Stimulated activated CD8-positive, alpha-beta memory T cell treated with anti-CD3 and anti-CD28 coated beads, Interleukin-15, amount 100 ng/mL, for 4 hours (primary cell): ENCODE results near the gene CLDN17.

Source experiments
- DNase-seq, 2 donors: peaks; one replicate each; pipeline ENCODE4 v3.0.0-alpha.2; 2020; ENCODE audit warnings: low read depth in 2 of 2

CLDN17 gene, protein sequence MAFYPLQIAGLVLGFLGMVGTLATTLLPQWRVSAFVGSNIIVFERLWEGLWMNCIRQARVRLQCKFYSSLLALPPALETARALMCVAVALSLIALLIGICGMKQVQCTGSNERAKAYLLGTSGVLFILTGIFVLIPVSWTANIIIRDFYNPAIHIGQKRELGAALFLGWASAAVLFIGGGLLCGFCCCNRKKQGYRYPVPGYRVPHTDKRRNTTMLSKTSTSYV

DNA sequence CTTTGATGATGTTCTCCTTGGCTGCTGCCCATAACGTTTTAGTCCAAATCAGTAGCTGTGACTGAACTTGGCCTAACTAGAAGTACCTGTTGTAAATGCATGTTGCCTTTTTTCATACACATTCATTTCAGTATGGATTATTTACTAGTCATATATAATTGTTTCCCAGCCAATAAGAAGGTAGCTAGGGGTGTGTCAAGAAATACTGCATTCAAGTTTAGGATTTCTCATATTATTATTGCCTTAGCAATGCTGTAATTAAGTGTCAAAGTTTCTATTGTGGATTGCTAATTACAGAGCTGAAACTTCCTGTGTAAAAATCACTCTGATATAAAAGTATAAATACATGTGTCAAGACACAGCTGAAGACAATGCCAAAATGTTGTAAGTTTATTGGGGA, at the start of gene CLDN17:
Gene CLDN17 (minus strand): TSS at position 101 of the 400 bp plus-strand sequence. CDS start 188 bp downstream, outside the sequence.
- DNase-seq: no peak

DNA sequence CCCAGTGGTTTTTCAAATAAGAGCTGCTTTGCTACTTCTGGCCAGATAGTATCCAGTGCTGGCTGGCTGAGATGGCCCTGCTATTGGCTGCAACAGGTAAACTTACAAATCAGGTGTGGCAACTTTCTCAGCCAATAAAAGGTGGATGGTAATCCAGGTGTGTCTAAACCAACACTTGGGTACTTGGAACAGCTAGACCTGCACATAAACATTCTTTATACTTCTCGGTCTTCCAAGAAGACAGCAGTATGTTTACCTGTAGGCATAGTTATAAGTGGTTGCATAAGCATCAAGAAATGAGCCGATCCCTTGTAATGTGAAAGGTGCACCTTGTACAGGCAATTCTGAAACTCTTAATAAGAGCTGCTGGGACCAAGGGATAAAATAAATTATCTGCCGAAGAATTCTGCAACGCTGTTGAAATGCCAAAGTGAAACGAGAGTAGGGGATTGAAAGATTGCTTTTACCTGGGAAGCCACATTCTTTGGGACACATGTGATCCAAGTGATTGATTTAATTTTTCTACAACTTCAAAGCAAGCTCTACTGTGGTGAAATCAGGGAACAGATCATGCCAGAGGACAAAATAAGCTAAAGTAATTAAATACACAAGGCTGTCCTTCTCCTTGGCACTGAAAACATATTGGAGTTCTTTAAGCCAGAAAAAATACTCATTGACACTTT, 49.6 kb upstream of the CLDN17 start, which contains the start of gene CLDN8:
Gene CLDN8 (minus strand): TSS at position 57 of the 683 bp plus-strand sequence. CDS start 172 bp downstream, outside the sequence.
- no peak for DNase-seq

DNA sequence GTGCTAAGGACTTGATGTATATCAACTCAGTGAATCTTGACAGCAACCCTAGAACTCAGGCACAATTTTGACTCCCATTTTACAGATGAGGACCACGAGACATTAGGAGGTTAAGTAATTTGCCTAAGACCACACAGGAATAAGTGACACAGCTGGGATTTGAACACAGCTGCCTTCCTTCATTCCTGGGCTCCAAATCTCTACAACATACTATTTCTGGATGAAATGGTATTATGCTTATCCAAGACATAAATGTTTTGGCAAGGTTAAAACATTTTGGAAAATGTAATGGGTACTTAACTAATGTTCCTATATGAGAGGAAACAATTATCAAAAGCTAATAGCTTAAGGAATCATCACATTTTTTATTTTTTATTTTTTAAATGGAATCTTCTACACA, 44.5 kb upstream of the CLDN17 start:
- DNase-seq: no peak

DNA sequence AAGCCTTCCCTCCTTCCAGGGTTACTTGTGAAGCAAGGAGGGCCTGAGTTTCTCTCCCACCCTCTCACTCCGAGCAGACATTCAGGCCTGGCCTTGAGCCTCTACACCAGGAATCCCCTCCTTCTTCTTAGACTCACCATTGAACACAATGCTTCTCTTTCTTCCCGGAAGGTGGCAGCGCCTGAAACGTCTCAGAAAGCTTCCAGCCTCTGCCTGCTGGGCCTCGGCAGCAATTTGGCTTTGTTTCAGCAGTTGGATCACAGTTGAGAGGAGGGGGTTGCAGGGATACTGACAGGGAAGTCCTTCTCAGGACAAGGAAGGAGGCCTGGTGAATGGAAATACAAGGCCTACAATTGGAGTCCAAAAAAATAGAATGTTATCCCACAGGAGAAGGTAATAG, 43.0 kb upstream of the CLDN17 start:
- DNase-seq: no peak

DNA sequence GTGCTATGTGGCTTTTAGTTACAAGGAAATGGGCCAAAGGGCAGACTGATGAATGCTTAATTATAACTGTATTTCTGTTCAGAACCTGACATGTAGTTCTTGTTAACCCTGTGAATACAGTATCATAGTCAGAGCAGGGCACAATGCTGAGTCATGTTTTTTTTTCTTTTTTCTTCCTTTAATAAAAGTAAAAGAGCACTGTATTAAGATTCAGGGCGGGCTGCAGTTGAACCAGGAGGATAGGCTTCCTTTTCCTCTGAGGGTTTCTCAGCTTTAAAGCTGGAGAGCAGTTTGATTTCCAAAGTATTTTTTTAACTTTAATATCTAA, 40.6 kb upstream of the CLDN17 start:
- no peak for DNase-seq

DNA sequence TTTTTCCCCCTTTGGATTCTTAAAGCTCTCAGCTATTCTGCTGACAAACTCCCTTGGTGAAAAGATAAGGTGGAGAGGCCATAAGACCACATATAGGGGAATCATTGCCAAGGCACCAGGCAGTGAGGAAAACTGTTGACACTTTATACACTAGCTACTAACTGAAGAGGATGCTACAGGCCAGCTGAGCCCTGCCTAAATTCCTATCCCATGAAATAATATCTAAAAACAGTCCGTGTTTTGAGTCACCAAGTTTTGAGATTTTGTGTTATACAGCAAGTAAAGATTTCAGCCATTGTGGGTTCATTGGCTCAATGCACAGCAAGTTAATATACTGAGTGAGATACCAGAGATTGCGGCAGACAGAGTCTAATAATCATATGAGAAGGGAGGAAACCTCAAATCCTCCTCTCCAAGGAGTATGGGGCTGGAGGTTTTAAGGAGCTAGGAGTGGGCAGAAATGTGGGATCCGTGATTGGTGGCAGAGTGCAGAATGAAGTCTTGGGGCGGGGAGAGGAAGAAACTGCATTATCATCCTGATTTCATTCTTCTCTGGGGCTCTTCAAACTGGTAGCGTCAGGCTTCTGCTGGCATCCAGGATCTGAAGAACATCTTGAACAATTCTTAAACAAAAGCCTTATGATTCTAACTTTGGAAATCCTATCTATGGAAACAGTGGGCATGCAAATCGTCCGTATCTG, 40.1 kb upstream of the CLDN17 start:
- DNase-seq: no peak

DNA sequence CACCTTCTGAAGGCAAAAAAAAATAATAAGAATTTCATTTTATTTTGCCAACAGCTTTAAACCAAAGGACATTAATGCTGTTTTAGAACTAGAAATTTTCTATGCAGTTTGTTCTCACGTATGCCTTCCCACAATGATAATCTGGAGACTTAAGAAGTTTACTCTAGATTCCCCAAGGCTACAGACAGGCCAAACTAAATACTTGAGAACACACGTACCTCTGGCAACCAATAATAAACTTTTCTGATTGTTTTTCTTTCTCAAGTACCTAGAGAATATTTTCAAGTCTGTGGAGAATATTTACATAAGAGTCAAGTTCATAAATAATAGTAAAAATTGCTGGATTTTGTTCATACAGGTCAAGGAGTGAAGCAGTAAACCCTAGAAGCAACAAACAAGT, 33.4 kb upstream of the CLDN17 start:
- no peak for DNase-seq

DNA sequence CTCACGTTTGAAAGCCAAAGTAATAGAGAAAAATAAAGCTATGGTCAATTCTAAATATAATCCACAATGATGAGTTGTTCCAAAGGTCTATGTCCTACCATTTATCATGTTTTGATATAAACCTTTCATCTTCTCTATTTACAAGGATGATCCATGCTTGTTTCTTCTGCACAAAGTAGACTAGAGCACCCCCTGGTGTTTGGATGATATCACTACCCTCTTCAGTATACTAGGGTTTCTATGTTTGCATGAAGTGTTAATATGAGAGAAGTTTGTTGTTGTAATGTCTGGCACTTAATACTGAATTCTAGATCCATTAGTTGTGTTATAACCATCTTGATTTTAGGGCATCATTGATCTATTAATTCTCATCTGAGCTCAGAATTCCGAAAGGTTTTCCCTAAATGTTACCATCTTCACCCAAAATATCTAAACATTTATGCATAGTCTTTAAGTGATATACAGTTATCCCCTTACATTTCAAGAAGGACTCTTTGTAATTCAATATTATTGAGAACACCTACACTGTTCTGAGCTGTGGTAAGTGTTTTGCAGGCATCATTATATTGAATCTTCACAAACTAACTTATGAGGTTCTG, 28.2 kb upstream of the CLDN17 start:
- no peak for DNase-seq

DNA sequence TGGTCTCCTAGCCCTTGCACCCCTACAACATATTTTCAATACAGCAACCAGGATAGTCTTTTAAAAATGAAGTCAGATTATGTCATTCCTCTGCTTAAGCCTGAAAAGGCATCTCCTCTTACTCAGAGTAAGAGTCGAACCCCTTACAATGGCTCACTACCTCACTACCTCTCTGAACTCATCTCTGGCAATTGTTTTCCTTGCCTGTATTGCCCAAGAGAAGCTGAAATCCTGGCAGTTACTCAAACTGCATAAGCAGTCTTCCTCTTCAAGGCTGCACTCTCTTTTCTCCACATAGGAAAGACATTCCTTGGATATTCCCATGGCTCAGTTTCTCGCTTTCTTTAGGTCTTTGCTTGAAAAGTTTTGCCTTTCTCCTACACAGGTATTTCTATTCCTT, 26.6 kb upstream of the CLDN17 start:
- no peak for DNase-seq

DNA sequence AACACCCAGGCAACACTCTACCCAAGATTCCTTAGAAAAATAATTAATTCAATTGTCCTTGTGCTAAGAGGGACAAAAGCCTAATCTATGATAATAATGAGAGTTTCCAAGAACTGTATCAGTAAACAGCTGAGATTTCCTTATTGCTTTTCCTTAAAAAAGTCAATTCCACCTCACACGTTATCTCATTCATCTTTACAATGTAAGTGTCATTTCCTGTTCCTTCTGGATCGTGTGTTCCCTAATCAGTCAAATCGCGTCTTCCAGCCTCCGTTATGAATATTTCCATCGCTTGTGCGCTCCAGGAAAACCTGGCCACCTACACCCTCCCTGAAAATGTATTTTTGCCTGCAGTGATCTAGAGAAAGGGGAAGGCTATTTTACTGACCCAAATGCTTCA, 23.9 kb upstream of the CLDN17 start:
- DNase-seq: no peak

DNA sequence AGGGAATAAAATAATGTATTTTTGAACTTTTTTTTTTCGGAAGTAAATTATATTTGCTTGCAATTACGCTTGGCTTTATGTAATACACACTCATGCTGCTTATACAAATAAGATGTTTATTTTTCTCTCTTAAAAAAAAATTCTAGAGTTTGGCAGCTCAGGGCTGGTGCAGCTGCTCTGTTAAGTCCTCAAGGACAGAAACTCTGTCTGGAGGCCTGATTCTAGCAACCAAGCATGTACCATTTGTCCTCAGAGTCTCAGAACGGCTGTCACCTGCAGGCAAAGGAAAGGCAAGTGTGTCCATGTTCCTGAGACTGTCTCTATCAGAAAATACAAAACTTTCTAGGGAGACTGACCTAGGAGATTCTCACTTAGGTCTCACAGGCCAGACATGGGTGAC, 23.2 kb upstream of the CLDN17 start:
- no peak for DNase-seq

DNA sequence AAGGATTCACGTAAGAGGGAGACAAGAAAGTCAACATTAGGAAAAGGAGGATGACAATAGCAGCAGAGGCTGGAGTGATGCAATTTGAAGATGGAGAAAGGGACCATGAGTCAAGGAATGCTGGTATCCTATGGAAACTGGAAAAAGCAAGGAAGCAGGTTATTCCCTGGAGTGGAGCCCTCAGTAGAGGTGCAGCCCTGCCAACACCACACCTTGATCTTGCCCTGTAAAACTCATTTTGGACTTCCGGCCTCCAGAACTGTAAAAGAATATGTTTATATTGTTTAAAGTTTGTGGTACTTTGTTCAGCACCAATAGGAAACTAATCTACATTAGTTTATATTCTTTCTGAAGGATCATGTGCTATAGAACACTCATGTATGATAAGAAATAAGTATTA, 19.6 kb upstream of the CLDN17 start:
- DNase-seq: no peak

DNA sequence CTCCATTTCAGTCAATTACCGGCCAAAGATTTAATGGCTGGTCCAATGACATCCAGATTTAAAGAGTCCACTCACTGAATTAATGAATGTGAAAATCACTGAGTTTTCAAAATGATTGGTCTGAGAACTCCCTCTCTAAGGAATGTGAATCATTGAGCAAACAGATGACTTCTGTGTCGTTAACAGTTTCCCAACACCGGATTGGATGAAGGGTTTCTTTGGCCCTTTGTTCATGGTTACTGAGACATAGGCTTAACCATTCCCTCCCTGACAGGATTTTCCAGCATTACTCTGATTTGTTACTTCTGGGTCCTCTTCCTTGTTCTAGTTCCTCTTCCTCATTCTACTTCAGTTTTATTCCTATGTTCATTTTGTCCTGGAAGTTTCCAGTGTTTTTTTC, 1.5 kb upstream of the CLDN17 start:
- DNase-seq: no peak

DNA sequence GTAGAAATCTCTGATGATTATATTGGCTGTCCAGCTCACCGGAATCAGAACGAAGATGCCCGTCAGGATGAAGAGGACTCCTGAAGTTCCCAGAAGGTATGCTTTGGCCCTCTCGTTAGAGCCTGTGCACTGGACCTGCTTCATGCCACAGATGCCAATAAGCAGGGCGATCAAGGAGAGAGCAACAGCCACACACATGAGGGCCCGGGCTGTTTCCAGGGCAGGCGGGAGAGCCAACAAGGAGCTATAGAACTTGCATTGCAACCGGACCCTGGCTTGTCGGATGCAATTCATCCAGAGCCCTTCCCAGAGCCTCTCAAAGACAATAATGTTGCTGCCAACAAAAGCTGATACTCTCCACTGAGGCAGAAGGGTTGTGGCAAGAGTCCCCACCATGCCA, 434 bp downstream of the CLDN17 start:
- no peak for DNase-seq

DNA sequence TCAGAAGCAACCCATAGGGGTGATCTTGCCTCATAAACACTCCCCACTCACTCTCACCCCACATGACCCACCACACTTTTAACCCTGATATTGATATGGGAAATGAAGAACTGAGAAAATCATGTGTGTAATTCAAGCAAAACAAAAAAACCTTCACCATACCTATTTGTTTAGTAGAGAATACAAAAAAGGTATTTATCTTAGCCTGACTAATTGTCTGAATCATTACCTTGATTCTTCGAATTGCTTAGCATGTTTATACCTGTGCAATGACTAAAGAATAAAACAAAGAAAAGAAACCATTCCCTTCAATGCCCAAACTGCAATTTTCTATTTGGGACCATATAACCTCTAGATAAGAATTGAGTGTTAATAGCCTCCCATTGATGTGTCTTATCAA, 1.8 kb downstream of the CLDN17 start:
- no peak for DNase-seq

DNA sequence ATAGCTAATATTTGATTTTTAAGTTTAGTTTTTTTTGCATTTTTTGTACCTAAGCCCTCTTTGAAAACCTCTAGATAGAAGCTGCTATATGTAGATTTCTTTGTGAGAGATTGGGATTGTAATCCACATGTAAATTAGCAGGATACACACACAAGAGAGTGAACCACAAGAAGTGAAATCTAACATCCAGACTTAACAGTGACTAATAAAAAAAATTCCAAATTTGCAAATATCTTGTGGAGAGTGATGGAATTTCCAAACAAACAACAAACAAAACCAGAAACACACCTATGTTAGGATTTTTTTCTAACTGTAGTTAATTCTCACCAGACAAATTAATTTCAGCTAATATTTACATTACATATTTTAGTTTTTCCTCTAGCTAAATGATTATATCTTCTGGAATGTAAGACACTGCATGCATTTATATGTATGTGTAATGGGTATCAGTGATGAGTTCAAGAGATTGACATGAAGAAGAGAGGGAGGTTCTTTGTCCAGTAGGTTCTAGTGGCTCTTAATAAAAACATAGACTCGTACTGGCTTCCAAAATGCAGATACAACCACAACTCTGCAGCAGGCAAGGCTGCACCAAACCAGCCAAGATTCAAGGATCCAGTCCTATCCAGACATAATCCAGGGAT, 12.8 kb downstream of the CLDN17 start:
- no peak for DNase-seq

DNA sequence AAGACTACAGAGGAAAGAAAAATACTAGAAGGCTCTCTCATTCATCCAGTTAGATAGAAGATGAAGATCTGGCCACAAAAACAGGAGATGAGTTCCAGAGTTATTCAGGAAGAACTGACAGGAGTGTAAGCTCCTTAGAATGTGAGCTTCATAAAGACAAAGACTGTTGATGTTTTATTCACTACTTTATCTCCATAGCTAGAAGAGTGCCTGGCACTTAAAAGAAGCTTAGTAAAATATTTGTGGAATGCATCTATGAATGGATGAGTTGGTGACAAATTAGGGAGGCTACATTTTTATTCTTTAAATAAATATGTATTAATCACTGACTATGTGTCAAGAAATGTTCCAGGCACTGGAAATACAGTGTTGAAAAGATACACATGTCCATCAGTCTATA, 13.8 kb downstream of the CLDN17 start:
- DNase-seq: no peak

DNA sequence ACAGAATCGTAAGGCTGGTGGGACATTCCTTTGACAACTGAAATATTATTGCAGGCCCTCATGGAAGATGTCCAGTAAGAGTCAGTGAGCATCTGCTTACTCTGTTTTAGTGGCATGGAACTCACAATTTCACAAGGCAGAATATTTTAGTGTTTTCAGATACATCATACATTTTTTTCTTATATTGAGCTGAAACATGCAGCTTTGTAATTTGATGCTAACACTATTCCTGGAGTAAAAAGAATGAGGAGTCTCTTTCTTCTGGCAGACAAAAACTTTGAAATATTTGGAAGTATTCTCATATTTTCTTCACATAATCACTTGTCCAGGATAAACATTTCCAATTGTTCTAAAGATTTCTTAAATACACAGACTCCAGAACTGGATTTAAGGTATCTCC, 17.7 kb downstream of the CLDN17 start:
- no peak for DNase-seq

DNA sequence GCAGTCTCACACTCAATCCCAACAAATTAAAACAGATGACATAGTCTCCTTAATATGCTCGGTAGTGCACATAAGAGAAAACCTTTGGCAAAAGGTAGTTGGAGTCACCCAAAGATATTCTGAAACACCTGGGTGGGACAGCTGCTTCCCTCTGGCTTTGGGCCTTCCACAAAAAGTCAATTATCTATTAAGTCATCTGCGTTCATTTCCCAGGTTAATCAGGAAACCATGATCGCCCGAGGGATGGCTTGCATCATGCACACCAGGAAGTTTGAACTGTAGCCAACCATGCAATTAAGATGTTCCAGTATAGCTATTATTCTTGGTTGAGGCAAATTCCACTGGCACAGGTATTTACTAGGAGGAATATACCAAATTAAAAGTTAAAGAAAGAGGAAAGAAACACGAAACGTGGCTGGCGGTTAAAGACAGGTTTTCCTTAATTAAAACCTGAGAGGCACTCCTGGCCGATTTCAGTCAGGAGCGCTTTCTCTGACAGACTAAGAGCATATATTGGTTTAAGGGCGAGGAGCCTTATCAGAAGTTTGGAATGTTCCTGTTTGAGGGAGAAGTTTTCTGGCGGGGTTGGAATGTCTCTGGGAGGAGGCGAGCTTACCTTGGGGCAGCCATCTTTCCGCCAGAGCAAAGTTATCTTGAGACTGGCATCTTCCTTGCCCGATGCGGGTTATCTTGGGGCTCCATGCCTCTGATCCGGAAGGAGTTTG, 19.9 kb downstream of the CLDN17 start:
- DNase-seq: no peak

DNA sequence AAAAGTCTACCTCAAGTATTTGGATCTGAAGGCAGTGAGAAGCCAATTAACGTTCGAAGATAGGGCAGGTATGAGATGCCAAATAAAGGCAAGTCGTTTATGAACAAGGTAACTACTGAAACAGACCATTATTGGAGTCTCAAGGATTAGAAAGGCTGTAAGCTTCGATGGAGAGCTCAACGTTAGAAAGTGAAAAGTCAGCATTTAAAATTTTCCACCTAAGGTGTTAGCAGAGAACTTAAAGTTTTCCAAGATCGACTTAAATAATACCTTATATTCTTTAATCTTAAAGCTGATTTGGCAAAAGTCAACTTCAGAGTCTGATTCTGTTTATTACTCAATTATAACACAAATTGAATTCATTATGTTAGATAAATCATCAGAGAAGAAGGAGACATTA, 28.1 kb downstream of the CLDN17 start:
- DNase-seq: no peak

DNA sequence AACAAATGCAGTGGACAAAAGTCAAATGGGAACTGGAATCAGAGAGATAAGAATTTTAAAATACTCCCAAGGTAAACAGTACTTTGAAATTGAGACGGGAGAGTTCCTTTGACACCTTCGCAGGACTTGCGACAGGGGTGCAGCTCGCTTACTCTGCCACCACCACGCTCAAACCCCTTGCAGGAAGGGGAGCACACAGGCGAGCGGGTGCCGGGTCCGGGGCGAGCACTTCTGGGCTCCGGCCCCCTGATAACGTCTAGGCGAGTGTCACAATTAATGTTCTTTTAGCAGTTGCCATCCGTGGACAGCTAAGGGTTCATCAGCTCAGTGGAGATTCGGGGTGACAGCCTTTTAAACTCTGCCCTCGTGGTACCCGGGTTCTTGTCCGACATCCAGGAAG, 37.4 kb downstream of the CLDN17 start:
- DNase-seq: no peak

DNA sequence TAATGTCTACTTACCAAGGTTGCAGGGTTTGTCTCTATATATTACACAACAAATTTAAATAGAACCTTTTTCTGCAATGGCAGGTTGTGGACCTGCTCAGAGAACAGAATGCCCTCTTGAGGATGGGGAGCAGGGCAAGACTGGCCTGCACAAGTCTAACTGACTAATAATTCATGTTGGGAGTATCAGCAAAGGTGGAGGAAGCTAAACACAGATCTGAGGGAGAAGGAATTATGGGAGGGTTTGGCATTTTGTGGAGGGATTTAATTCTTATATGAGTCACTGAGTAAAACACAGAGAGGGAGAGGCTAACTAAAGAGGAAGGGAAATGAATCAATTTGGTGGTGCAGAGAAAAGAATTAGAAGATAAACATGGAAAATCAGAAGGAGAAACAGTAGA, 40.0 kb downstream of the CLDN17 start:
- no peak for DNase-seq
